ENCODE measurements around the gene ADIRF.

DNA sequence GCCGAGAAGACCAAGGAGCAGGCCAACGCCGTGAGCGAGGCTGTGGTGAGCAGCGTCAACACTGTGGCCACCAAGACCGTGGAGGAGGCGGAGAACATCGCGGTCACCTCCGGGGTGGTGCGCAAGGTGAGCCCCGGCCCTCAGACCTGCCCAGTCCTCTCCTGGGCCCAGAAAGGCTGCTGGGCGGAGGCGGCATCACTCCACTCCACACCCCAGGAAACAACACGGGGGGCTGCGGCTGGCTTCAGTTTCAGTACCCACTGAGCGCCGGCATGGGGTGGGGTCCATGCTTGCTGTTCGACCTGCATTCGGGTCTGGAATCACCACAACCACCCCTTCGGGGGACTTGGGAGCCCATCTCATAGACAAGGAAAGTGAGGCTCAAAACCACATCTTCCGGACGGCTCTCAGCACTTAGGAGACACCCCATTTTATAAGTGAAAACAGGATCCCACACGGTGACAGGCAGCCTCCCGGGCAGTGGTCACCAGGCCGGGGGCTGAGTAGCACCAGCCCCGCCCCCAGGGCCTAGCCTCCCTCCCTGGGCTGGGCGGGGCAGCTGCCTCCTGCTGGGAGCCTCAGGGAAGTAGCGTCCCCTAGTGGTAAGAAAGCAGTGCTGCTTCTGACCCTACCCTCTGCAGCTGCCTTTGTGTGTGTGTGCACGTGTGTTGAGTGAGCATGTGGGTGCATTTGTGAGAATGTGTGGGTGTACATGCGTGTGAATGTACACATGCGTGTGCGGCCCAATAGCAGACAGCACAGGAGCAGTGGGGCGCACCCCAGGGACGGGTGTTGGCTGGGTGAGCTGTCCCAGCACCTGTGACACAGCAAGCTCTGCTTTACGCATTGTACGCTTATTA, 8.0 kb upstream of the ADIRF start:
- TF ChIP-seq, protein P1, sequence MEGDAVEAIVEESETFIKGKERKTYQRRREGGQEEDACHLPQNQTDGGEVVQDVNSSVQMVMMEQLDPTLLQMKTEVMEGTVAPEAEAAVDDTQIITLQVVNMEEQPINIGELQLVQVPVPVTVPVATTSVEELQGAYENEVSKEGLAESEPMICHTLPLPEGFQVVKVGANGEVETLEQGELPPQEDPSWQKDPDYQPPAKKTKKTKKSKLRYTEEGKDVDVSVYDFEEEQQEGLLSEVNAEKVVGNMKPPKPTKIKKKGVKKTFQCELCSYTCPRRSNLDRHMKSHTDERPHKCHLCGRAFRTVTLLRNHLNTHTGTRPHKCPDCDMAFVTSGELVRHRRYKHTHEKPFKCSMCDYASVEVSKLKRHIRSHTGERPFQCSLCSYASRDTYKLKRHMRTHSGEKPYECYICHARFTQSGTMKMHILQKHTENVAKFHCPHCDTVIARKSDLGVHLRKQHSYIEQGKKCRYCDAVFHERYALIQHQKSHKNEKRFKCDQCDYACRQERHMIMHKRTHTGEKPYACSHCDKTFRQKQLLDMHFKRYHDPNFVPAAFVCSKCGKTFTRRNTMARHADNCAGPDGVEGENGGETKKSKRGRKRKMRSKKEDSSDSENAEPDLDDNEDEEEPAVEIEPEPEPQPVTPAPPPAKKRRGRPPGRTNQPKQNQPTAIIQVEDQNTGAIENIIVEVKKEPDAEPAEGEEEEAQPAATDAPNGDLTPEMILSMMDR (conservative IDR thresholded peaks at IDR 0.05; ENCODE audit: low read depth, low read length), result peak; percentile 88
- TF ChIP-seq EZH2 (IDR thresholded peaks at IDR 0.05; ENCODE audit: borderline replicate concordance, low read depth, low read length, poor library complexity, severe bottlenecking), result no peak

Measured in A673 (cell line).